HG02571 (cell line): ENCODE data around the gene SORBS2.
"Not testable (repeated sequence)": the region's sequence is repeated elsewhere in the genome, so short reads cannot be mapped to it uniquely, and the experiment has no call there.

Experiments
- ATAC-seq: cut with Tn5 transposase; IDR thresholded peaks from one replicate; pipeline ENCODE4 v1.9.1; 2021; ENCODE audit warnings: mild to moderate bottlenecking, moderate library complexity; ENCODE audit not compliant: unreplicated experiment

The SORBS2 gene

DNA sequence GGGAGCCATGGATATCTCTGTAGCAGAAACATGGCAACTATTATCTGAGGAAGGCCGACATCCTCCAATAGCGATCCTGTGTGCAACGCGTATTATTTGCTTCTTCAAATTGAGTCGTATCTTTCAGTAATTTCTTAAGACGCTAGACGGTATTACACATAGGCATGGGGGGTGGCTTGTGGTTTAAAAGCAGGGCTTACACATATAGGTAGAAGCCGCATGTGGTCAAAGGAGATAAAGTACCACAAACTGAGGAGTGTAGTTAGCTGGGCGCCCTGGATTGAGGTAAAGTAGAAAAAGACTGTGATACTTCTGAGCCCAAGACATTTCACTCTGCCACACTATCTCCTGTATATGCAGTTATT is 94.6 kb downstream of the SORBS2 start:
- no peak for ATAC-seq

- no peak for ATAC-seq
Measured at GRCh38 chr4:185716577-185717376, 95.2 kb downstream of the SORBS2 start.

DNA sequence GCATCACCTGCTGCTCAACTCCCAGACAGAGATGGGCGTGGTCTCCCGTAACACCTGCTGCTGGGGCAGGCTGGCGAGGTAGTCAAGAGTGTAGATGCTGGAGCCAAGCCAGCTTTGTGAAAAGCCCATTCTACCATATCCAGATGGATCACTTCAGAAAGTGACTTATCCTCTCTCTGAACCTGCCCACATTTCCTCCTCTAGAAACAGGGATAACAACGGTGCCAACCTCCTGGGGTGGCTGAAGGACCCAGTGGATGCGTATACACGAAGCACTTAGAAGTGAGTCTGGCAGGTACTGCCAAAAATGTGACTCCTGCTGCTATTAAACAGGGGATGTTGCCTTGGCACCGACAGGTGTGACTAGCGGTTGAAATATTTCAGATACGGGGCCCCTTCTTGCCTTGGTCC is 95.8 kb downstream of the SORBS2 start:
- no peak for ATAC-seq

DNA sequence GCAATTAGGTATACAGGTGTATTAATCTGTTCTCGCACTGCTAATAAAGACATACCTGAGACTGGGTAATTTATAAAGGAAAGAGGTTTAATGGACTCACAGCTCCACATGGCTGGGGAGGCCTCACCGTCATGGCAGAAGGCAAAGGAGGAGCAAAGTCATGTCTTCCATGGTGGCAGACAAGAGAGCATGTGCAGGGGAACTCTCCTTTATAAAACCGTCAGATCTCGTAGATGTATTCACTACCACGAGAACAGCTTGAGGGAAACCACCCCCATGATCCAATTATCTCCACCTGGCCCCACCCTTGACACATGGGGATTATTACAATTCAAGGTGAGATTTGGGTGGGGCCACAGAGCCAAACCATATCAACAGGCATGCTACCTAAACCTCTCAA is 97.5 kb downstream of the SORBS2 start:
- ATAC-seq, result not testable (repeated sequence)

DNA sequence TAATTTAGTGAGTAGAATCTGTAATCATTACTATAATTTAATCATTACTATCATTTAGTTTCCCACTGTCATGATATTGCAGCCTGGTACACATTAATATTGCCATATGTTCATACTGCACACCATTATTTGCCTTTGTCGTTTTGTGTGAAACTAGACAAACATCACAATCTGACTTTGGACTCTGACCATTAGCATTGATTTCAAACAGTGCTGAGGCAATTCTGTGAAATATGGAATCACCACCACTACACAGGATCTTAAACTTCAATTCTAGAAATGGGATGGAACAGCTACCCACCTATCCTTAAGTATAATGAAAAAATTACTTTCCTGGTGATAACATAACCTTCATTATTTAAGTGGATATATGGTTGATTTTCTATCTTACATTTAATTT is 98.3 kb downstream of the SORBS2 start:
- no peak for ATAC-seq

GRCh38 chr4:185713272-185713671 is 98.7 kb downstream of the SORBS2 start:
- ATAC-seq, result no peak

GRCh38 chr4:185712350-185713024 is 99.5 kb downstream of the SORBS2 start:
- ATAC-seq, result no peak

DNA sequence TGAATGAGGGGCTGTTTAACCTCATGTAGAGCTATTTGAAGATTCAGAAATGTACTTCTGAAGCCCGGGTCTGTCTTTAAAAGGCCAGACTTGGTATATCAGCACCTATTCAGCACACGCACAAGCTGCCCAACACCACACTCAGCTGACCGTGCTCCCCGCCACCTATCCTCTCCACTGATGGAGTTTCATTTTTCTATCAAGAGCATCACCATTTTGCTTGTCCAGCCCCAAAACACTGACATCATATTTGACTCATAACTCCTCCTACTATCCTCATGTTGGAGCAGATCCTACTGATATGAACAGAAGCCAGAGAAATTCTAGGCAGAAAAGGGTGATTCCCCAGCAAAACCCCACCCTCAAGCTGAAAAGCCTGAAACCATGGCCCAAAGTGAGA is 100.3 kb downstream of the SORBS2 start:
- ATAC-seq, result no peak

- no peak for ATAC-seq
Measured at GRCh38 chr4:185710487-185710995, 101.5 kb downstream of the SORBS2 start.

DNA sequence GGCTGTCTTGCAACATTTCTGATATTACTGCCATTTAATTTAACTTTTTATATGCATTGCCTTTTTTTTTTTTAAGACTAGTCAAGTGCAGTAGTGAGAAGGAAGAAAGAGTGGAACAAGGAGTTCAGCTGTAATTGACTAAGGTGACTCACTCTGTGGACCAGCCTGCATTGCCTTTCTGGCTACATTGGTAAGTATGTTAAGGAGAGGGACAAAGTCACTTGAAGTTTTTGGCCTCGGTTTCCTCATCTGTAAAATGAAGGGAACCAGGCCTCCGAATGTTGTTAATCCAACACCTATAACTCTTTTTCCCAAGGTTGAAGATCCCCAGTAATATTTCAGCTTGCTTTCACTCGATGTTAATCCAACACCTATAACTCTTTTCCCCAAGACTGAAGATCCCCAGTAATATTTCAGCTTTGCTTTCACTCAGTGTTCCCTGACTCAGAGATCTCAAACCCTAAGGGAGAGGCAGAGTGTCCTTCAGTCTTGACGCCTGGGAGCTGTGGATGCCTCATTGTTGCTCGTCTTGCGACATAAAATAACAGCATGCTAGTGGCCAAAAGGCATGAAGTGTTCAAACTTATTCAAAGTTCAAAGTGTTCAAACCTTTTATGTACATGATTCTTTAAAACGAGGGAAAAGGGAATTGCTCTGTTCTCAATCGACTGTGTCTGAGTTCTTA is 102.0 kb downstream of the SORBS2 start:
- ATAC-seq, result no peak

DNA sequence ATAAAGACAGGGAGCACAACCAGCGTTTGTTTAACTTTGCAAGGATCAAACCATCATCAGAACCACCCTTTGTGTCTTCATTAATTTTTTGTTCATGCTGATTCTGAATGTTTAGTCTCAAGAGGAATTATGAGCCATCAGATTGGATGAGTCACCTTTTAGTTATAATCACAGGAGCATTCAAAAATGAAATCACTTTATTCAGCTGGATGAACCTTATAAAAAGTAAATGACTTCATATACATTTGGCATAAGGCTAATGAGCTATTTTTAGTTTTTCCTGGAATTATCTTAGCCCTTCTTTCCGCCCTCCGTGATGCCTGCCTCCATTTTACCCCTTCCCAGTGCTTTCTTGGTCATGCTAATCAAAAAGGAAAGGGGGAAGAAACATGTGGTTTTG is 103.6 kb downstream of the SORBS2 start:
- no peak for ATAC-seq

GRCh38 chr4:185707622-185708021 is 104.4 kb downstream of the SORBS2 start:
- ATAC-seq, result not testable (repeated sequence)

GRCh38 chr4:185702147-185702663 is 109.8 kb downstream of the SORBS2 start:
- ATAC-seq, result no peak

- no peak for ATAC-seq
Measured at GRCh38 chr4:185700630-185701029, 111.4 kb downstream of the SORBS2 start.

DNA sequence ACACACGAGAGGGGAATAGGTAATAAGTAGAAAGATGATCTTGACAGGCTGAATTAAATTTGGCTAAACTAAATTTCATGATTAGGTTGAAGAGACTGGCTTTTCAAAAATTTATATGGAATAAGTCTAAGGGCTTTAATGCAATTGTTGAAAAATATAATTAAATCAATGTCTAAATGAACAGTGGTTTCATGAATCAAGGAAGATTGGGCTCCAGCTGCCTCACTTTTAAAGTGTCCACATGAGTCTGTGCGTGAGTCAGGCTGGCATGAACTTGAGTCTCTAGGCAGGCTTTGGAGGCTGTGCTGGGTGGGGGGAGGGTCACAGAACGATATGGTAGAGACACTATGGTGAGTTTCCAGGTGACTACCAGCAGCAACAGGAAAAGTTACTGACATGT is 111.9 kb downstream of the SORBS2 start:
- ATAC-seq, result no peak

DNA sequence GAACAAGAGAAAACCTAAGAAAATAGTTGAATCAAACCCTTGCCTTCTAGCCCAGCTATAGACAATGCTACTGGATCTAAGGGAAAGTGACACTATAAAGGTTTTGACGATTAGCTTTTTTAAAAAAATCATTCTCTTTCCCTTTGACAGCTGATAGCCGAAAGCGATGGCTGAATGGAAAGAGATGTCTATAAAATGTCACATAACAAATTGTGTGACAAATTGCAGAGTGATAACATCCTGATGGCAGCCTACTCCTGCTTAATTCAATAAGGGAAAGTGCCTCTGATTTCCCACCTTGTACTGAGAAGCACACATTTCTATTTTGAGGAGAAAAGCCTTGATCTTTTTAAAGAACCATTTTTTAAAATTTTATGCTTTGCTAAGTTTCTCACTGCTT is 114.5 kb downstream of the SORBS2 start:
- no peak for ATAC-seq

GRCh38 chr4:185695743-185696142 is 116.3 kb downstream of the SORBS2 start:
- no peak for ATAC-seq

- ATAC-seq, result no peak
Measured at GRCh38 chr4:185693548-185694215, 118.3 kb downstream of the SORBS2 start.

DNA sequence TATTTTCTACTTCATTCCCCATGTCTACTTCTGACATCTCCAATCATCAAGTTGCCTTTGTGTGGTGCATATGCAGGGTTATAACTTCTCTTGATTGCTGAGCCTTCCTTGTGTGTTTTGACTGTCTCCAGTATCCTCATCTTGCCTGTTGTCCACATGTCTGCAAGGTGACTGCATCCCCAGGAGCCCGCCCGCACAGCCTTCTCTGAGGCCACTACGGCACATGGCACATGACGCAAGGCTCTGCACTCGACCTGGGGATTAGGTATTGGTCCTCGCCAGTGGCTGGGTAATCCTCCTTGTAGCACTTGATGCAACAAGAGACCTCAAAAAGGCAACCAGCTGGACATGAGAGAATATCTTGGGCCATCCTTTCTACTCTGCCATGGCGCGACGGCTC is 122.6 kb downstream of the SORBS2 start:
- no peak for ATAC-seq

- no peak for ATAC-seq
Measured at GRCh38 chr4:185685804-185686203, 126.2 kb downstream of the SORBS2 start.

DNA sequence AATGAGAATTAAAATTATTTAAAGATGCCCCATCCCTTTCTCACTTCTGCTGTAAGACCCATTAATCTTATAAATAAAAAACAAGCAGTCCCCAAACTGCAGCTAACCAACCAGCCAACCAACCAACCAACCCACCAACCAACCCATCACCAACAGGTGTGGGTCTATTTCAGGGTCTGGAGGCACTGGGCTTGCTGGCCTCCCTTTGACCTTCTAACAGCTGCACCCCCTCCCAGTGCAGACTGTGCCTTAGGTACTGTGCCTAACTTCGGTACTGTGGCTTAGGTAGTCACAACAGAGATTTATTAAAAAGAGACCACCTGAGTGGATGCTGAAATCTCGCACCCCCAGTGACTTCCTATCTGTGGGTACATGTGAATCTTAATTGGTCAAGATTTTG is 128.1 kb downstream of the SORBS2 start:
- no peak for ATAC-seq
